Fibroblast of skin of right quadriceps (primary cell): ENCODE measurements around the gene RPLP1.
A peak's percentile ranks its signal among the peaks of the same experiment; 100 is the strongest.
"Not testable (repeated sequence)": the region's sequence is repeated elsewhere in the genome, so short reads cannot be mapped to it uniquely, and the experiment has no call there.

Experiments used
- DNase-seq: peaks from one replicate; pipeline ENCODE4 v3.0.0-alpha.2; 2013

The RPLP1 gene

GRCh38 chr15:69443032-69443611, 9.5 kb upstream of the RPLP1 start:
- DNase-seq: no peak

GRCh38 chr15:69444686-69445085, 7.9 kb upstream of the RPLP1 start:
- no peak for DNase-seq

DNA sequence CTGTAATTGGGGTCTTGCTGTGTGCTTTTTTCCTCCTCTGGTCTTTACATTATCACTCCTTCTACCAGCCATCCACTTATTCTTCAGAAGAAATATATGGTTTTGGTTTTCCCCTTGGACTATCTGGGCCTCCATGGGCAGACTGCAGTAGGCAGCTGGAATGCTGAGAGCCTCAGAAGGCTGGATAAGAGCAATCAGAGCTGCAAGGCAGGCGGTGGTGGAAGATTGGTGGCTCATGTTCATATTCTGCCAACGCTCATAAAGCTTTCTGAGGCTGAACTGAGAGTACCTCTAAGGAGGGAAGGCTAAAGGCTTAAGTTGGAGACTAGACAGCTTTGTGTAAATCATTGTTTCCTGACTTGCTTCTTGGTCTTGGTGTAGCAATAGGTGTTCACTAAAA, 5.7 kb upstream of the RPLP1 start:
- no peak for DNase-seq

DNA sequence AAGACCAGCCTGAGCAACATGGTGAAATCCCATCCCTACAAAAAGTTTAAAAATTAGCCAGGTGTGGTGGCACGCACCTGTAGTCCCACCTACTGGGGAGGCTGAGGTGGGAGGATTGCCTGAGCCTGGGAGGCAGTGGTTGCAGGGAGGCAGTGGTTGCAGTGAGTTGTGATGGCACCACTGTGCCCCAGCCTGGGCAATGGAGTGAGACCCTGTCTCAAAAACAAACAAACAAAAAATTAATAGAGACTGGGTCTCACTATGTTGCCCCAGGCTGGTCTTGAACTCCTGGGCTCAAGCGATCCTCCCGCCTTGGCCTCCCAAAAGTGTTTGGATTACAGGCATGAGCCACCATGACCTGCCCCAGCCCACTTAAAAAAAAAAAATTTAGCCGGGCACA, 2.4 kb upstream of the RPLP1 start:
- DNase-seq: not testable (repeated sequence)

GRCh38 chr15:69450968-69451695, 1.5 kb upstream of the RPLP1 start:
- no peak for DNase-seq

DNA sequence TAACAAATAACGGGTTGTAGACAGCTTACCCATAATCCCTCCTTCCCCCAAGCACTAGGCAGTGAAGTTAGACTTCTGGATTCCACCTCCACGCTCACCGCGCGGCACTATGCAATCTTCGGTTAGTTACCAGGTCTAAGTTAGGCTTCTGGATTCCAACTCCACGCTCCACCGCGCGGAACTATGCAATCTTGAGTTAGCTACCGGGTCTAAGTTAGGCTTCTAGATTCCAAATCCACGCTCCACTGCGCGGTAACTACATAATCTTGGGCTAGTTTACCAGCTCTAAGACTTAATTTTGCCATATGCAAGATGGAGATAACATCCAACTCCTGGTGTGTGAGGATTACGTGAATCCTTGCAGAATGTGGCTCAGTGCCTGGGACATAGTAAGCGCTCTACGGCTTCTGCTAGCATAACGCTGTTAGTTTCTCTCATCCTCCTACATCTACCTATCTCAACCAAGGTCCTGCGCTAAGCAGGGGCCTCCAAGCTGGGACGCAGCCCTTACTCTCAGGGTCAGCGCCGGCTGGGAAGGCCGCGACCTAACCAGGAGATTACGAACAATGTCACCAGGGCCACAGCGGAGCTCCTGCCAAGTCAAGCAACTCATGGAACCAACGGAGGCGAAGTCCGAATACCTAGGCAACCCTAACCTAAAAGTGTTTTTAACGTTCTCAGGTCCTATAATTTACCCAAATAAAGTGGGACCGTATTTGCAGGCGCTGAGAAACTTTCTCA, 497 bp upstream of the RPLP1 start:
- peak; percentile 34 for DNase-seq

DNA sequence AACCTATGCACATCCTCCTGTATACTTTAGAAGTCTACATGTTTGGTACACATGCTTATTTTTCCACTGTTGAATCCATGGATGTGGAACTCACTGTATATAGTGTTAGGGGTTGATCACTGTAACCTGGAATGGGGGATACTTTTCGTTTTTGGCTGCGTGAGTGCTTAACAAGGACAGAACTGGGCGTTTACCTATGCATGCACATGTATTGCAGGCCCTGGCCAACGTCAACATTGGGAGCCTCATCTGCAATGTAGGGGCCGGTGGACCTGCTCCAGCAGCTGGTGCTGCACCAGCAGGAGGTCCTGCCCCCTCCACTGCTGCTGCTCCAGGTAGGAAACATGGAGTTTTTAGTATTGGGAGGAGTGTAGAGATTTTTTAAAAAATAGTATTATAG, 2.3 kb downstream of the RPLP1 start:
- DNase-seq: no peak

DNA sequence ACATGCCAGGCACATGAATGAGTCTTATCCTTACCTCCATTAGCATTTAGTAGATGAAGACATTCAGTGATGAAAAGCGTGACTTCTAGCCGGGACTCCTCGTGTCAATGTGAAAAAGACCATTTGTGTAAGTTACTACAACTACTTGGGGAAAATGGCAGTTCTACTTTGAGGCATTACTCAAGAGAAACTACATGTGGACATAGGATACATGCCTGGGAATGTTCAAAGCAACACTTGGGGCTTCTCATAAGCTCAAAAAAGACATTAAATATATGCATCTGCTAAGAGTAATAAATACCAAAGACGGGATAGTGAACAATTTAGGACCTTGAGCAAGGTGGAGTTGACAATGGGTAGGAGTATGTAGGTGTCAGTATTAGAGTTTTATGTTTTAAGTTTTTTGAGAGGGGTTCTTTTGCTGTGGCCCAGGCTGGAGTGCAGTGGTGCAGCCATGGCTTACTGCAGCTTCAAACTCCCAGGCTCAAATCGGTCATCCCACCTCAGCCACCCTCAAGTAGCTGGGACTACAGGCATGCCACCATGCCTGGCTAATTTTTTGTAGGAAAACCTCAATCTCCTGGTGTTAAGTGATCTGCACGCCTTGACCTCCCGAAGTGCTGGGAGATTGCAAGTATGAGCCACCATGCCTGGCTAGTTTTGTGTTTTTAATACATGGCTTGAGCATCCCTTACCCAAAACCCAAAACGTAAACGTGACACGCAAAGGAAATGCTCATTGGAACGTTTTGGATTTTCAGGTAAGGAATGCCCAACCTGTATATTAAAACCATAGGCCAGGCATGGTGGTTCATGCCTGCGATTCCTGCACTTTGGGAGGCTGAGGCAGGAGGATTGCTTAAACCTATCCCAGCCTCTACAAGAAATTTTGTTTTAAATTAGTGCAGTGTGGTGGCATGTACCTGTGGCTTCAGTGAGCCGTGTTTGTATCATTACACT, 3.9 kb downstream of the RPLP1 start:
- DNase-seq: no peak

GRCh38 chr15:69457304-69458280, 5.0 kb downstream of the RPLP1 start:
- DNase-seq: no peak

- DNase-seq: no peak
Measured at GRCh38 chr15:69459066-69459465, 6.4 kb downstream of the RPLP1 start.

- DNase-seq: no peak
Measured at GRCh38 chr15:69460481-69460880, 7.9 kb downstream of the RPLP1 start.

DNA sequence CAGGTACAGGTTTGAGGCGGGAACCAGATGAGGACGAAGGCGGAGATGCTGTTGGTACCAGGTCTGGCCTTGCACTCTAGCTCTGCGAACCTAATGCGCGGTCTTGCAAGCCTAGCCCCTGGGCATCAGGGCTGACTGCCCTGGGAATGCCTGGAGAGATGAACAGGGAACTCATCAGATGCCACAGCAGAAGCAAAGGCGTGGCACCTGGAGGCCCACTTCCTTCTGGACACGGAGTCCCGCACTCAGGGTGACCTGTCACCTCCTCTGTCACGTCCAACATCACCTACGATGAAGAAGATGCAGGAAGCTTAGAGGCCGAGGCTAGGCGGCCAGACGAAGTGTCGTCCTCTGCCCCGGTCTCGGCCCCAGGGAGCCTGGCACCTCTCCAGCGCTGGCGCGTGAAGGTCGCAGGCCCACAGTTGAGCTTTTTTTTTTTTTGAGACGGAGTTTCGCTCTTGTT, 9.4 kb downstream of the RPLP1 start:
- DNase-seq: no peak

DNA sequence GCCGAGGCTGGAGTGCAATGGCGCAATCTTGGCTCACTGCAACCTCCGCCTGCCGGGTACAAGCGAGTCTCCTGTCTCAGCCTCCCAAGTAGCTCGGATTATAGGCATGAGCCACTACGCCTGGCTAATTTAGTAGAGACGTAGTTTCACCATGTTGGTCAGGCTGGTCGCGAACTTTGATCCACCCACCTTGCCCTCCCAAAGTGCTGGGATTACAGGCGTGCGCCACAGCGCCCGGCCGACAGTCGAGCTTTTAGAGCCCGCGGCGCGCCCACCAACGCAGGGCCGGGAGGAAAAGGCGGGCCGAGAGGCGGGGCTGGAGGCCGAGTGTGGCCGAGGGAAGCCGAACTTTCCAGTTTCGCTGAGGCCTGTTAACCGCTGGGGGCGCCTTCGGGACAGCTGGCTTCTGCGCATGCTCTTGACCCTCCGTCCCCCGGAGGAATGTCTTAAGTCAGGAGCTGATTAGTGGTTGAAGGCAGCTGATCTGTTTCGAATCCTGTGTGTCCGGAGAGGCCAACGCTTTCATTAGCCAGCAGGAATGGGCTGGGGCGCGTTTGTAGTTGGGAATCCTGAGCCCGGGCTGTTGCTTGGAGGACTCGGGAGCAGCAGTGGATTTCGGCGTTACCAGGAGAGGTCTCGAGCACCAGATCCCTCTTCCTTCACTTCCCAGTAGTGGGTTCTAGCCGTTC, 10.0 kb downstream of the RPLP1 start:
- DNase-seq: peak; percentile 97

DNA sequence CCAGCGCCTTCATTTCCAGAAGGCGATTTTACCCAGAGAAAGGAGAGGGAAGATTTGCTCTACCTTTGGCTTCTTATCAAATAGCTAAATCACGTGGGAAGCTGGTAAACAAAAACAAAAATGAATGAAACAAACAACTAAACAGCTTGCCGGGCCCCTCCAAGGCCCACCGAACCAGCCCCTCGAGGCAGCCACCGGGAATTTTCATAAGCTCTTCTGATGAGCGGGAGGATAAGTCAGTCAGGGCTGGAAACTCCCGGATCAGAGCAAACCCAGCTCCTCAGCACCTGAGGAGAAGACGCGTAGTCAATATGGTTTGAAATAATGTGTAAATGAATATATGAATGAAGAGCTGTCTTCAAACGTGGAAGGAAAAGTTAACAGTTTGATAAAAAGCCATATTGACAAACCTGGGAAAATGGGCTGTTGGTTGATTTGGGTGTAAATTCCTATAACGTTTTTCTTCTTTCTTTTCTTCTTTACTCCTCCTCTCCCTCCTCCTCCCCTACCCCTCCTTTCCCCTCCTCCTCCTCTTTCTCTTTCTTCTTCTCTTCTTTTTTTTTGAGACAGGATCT, 10.7 kb downstream of the RPLP1 start:
- no peak for DNase-seq

DNA sequence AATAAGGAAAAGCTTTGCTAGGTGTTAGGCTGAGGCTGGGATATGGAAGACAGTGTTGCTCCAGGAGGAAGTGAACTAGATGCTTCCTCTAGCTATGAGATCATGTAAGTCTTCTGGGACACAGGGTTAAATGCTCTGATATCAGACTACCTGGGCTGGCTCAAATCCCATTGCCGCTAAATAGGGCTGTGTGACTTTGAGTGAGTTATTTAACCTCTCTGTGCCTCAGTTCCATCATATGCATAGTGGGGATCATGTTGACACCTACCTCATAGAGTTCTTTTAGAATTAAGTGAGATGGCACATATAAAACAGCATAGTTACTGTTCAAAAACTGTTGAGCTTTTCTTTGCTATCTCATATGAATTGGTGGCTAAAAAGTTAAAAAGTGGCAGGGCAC, 12.6 kb downstream of the RPLP1 start:
- no peak for DNase-seq

DNA sequence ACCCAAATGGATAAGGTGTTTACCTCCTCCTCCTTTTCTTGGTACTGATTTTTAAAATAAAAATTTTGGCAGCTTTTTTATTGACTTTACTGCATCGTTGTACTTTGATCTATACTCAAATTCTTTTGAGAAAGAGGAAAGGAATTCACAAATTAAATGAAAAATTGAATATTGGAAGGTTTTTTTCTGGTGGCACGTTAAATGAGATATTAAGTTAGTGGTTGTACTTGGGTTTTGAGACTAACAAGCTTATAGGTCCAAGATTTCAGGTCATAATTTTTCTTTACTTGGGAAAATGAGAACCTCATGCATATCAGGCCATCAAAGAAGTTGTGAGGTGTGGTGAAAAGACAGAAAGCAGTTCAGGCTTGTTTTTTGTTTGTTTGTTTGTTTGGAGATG, 14.1 kb downstream of the RPLP1 start:
- no peak for DNase-seq

GRCh38 chr15:69467636-69468035, 15.0 kb downstream of the RPLP1 start:
- no peak for DNase-seq

GRCh38 chr15:69468241-69469121, 15.9 kb downstream of the RPLP1 start:
- peak; percentile 65 for DNase-seq

- DNase-seq: peak; percentile 42
Measured at GRCh38 chr15:69469467-69470201, 17.0 kb downstream of the RPLP1 start.
